DOHH2 (cell line): Measurements from ENCODE around the gene MYPN.

Experiments
- H3F3A ChIP-seq: fragments of 200-600 bp; sonication (generic), shearing (Covaris generic); 2 replicates; pipeline ENCODE4 v1.6.0; 2016; ENCODE audit warnings: antibody characterized with exemption, mild to moderate bottlenecking; ENCODE audit not compliant: control insufficient read depth, insufficient read depth
- H3K27ac ChIP-seq: fragments of 200-600 bp; sonication (generic); 2 replicates; pipeline ENCODE4 v1.5.1; 2014; ENCODE audit warnings: low read depth, mild to moderate bottlenecking, low read length, moderate library complexity
- H3K27me3 ChIP-seq: fragments of 200-600 bp; sonication (generic); 2 replicates; pipeline ENCODE4 v1.6.1; 2014; ENCODE audit warnings: mild to moderate bottlenecking, low read length, mixed read lengths; ENCODE audit not compliant: control insufficient read depth
- H3K36me3 ChIP-seq: fragments of 200-600 bp; sonication (generic); 2 replicates; pipeline ENCODE4 v1.6.1; 2014; ENCODE audit warnings: mild to moderate bottlenecking, low read length, moderate library complexity, mixed read lengths; ENCODE audit not compliant: control insufficient read depth
- H3K4me1 ChIP-seq: fragments of 200-600 bp; sonication (generic); 2 replicates; pipeline ENCODE4 v1.6.1; 2014; ENCODE audit warnings: mild to moderate bottlenecking, low read length, mixed read lengths; ENCODE audit not compliant: control insufficient read depth
- H3K4me2 ChIP-seq: fragments of 200-600 bp; sonication (generic); 2 replicates; pipeline ENCODE4 v1.6.0; 2014; ENCODE audit warnings: mild to moderate bottlenecking, low read length, moderate library complexity
- H3K4me3 ChIP-seq: fragments of 200-600 bp; sonication (generic); 2 replicates; pipeline ENCODE4 v1.5.1; 2014; ENCODE audit warnings: mild to moderate bottlenecking, low read length, mixed read lengths
- H3K79me2 ChIP-seq: fragments of 200-600 bp; sonication (generic); 2 replicates; pipeline ENCODE4 v1.6.1; 2014; ENCODE audit warnings: mild to moderate bottlenecking, low read length, mixed read lengths; ENCODE audit not compliant: control insufficient read depth
- H3K9me2 ChIP-seq: fragments of 200-600 bp; sonication (generic); replicated peaks from 2 replicates; pipeline ENCODE4 v1.6.1; 2014; ENCODE audit warnings: mild to moderate bottlenecking, low read length, mixed read lengths; ENCODE audit not compliant: control insufficient read depth
- H3K9me3 ChIP-seq: fragments of 200-600 bp; sonication (generic); 2 replicates; pipeline ENCODE4 v1.6.1; 2014; ENCODE audit warnings: antibody characterized with exemption, low read length, mixed read lengths; ENCODE audit not compliant: control insufficient read depth, insufficient read depth
- H4K20me1 ChIP-seq: fragments of 200-600 bp; sonication (generic); 2 replicates; pipeline ENCODE4 v1.6.0; 2014; ENCODE audit warnings: low read depth, mild to moderate bottlenecking, antibody characterized with exemption, low read length, moderate library complexity; ENCODE audit not compliant: control insufficient read depth, insufficient read depth
- CTCF ChIP-seq: fragments of 200-600 bp; sonication (generic); IDR thresholded peaks from one replicate; pipeline ENCODE4 v1.5.1; 2014; ENCODE audit warnings: antibody characterized with exemption, mild to moderate bottlenecking, low read depth, low read length; ENCODE audit not compliant: poor library complexity, severe bottlenecking
- EZH2phosphoT487 ChIP-seq: fragments of 200-600 bp; sonication (generic); IDR thresholded peaks from 2 replicates; pipeline ENCODE4 v1.6.1; 2017; ENCODE audit warnings: borderline replicate concordance, mild to moderate bottlenecking, antibody characterized with exemption, low read length, moderate library complexity, mixed read lengths

The MYPN gene

GRCh38 chr10:68137171-68137570, 27.9 kb downstream of the MYPN start:
- H3K4me1 ChIP-seq, result no peaks in the 10 kb centered on the region
- no peak overlapping the region for H3K4me2 ChIP-seq
- H3K27ac ChIP-seq, result no peak overlapping the region
- TF ChIP-seq CTCF, result no peak
- no peak for TF ChIP-seq EZH2phosphoT487
- H3K79me2 ChIP-seq, result no peaks in the 10 kb centered on the region
- H3F3A ChIP-seq, result no peaks in the 10 kb centered on the region
- H4K20me1 ChIP-seq, result no peaks in the 10 kb centered on the region
- no peaks in the 10 kb centered on the region for H3K36me3 ChIP-seq
- no peaks in the 10 kb centered on the region for H3K9me3 ChIP-seq
- no peaks in the 10 kb centered on the region for H3K9me2 ChIP-seq
- no peak overlapping the region for H3K4me3 ChIP-seq
- no peaks in the 10 kb centered on the region for H3K27me3 ChIP-seq

GRCh38 chr10:68138526-68138925, 29.2 kb downstream of the MYPN start:
- Histone ChIP-seq H3K9me3 (no peaks in the 10 kb centered on the region), H3K79me2 (no peaks in the 10 kb centered on the region), H3F3A (no peaks in the 10 kb centered on the region), H3K4me1 (no peaks in the 10 kb centered on the region), H3K27ac (no peak overlapping the region), H3K4me3 (no peak overlapping the region), H3K4me2 (no peak overlapping the region), H3K36me3 (no peaks in the 10 kb centered on the region), H4K20me1 (no peaks in the 10 kb centered on the region), H3K9me2 (no peaks in the 10 kb centered on the region), H3K27me3 (no peaks in the 10 kb centered on the region)
- TF ChIP-seq EZH2phosphoT487 (no peak), CTCF (no peak)

GRCh38 chr10:68139448-68140272, 30.4 kb downstream of the MYPN start:
- TF ChIP-seq CTCF, result no peak
- TF ChIP-seq EZH2phosphoT487, result no peak
- Histone ChIP-seq H3K9me3 (no peaks in the 10 kb centered on the region), H3K36me3 (no peaks in the 10 kb centered on the region), H3K79me2 (no peaks in the 10 kb centered on the region), H3F3A (no peaks in the 10 kb centered on the region), H3K4me1 (no peaks in the 10 kb centered on the region), H3K4me2 (no peak overlapping the region), H3K9me2 (no peaks in the 10 kb centered on the region), H4K20me1 (no peaks in the 10 kb centered on the region), H3K27ac (no peak overlapping the region), H3K4me3 (no peak overlapping the region), H3K27me3 (no peaks in the 10 kb centered on the region)

- no peaks in the 10 kb centered on the region for H3K4me1 ChIP-seq
- H3K79me2 ChIP-seq, result no peaks in the 10 kb centered on the region
- TF ChIP-seq EZH2phosphoT487 (no peak), CTCF (no peak)
- H3K27ac ChIP-seq, result no peak overlapping the region
- H3K4me2 ChIP-seq, result no peak overlapping the region
- H3K9me3 ChIP-seq, result no peaks in the 10 kb centered on the region
- H3K4me3 ChIP-seq, result no peak overlapping the region
- H3F3A ChIP-seq, result no peaks in the 10 kb centered on the region
- H3K36me3 ChIP-seq, result no peaks in the 10 kb centered on the region
- H3K9me2 ChIP-seq, result no peaks in the 10 kb centered on the region
- no peaks in the 10 kb centered on the region for H4K20me1 ChIP-seq
- no peaks in the 10 kb centered on the region for H3K27me3 ChIP-seq
Measured at GRCh38 chr10:68142761-68143160, 33.5 kb downstream of the MYPN start.
